ENCODE results near the gene BLNK. TPM values are rescaled to one million over a fixed set of nuclear protein-coding genes. Genes with fewer than 3 reads are reported as not detected.

BLNK gene
- total and polyA plus RNA-seq, 2 experiments from 2014 or later, result 0.11 TPM; not detected in 1

DNA sequence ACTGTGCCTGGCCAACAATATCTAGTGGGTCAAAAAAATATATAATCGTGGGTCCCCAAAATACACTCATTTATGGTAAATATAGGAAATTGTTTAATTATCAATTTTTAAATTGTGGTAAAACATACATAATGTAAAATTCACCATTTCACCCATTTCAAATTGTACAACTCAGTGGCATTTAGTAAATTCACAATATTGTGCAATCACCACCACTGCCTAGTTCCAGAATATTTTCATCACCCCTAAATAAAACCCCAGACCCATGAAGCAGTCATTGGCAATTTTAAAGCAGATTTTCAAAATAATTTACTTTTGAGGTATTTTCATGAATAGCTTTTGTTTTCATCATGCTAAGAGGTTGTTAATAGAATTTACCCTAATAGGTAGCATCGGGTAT, 10.2 kb downstream of the BLNK start:
- TF ChIP-seq ZNF462 (CRISPR knock-in tag; IDR thresholded peaks at IDR 0.05) (no peak), ZNF331 (CRISPR knock-in tag; IDR thresholded peaks at IDR 0.05; ENCODE audit: low read depth) (no peak), NANOG (IDR thresholded peaks at IDR 0.05; ENCODE audit: borderline replicate concordance) (no peak), STAT1 (IDR thresholded peaks at IDR 0.05; ENCODE audit: unreplicated experiment) (no peak), REST (IDR thresholded peaks at IDR 0.05; ENCODE audit: unreplicated experiment) (no peak), EZH2phosphoT487 (IDR thresholded peaks at IDR 0.05; ENCODE audit: unreplicated experiment) (no peak), ZNF114 (CRISPR knock-in tag; IDR thresholded peaks at IDR 0.05) (no peak)
- TF ChIP-seq, protein P1, sequence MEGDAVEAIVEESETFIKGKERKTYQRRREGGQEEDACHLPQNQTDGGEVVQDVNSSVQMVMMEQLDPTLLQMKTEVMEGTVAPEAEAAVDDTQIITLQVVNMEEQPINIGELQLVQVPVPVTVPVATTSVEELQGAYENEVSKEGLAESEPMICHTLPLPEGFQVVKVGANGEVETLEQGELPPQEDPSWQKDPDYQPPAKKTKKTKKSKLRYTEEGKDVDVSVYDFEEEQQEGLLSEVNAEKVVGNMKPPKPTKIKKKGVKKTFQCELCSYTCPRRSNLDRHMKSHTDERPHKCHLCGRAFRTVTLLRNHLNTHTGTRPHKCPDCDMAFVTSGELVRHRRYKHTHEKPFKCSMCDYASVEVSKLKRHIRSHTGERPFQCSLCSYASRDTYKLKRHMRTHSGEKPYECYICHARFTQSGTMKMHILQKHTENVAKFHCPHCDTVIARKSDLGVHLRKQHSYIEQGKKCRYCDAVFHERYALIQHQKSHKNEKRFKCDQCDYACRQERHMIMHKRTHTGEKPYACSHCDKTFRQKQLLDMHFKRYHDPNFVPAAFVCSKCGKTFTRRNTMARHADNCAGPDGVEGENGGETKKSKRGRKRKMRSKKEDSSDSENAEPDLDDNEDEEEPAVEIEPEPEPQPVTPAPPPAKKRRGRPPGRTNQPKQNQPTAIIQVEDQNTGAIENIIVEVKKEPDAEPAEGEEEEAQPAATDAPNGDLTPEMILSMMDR (conservative IDR thresholded peaks at IDR 0.05; ENCODE audit: low read depth in 2 of 2), result no peak
- TF ChIP-seq, protein P2, sequence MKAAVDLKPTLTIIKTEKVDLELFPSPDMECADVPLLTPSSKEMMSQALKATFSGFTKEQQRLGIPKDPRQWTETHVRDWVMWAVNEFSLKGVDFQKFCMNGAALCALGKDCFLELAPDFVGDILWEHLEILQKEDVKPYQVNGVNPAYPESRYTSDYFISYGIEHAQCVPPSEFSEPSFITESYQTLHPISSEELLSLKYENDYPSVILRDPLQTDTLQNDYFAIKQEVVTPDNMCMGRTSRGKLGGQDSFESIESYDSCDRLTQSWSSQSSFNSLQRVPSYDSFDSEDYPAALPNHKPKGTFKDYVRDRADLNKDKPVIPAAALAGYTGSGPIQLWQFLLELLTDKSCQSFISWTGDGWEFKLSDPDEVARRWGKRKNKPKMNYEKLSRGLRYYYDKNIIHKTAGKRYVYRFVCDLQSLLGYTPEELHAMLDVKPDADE (IDR thresholded peaks at IDR 0.05), result no peak
- no peaks in the 10 kb centered on the region for H4K20me1 ChIP-seq (replicated peaks; ENCODE audit: insufficient read depth)
- H3K79me2 ChIP-seq (replicated peaks; ENCODE audit: insufficient read depth), result no peaks in the 10 kb centered on the region
- H3K27me3 Mint-ChIP-seq (ENCODE audit: insufficient read depth, low read depth, poor library complexity), result peaks cover 2% of the 10 kb centered on the region
- no peaks in the 10 kb centered on the region for H3K9me2 ChIP-seq (ENCODE audit: insufficient read depth)
- H3K36me3 Mint-ChIP-seq (ENCODE audit: low read depth), result no peaks in the 10 kb centered on the region
- H3K27ac ChIP-seq (ENCODE audit: low read depth), result no peak overlapping the region
- ATAC-seq (no peak), DNase-seq (ENCODE audit: low spot score) (no peak)
- H2AFZ ChIP-seq, result no peak overlapping the region
- H3K4me1 ChIP-seq (ENCODE audit: insufficient read depth), result no peaks in the 10 kb centered on the region
- H3K4me3 ChIP-seq, result no peak overlapping the region
- peaks cover 6% of the 10 kb centered on the region for H3K4me1 Mint-ChIP-seq
- no peak overlapping the region for H3K27ac Mint-ChIP-seq
- no peaks in the 10 kb centered on the region for H3K27me3 ChIP-seq (ENCODE audit: insufficient read depth)
- no peaks in the 10 kb centered on the region for H3F3A ChIP-seq (replicated peaks; ENCODE audit: low read depth)
- no peak overlapping the region for H3K4me3 Mint-ChIP-seq
- H3K4me2 ChIP-seq, result no peak overlapping the region
- no peaks in the 10 kb centered on the region for H3K9me3 Mint-ChIP-seq
- no peaks in the 10 kb centered on the region for H3K36me3 ChIP-seq (ENCODE audit: insufficient read depth)
